Chondrocyte (in vitro differentiated cells): ENCODE data around the gene PLXDC2. TPM values are rescaled to one million over a fixed set of nuclear protein-coding genes. Genes with fewer than 3 reads are reported as not detected.
A peak's percentile ranks its signal among the peaks of the same experiment; 100 is the strongest.

Source experiments
- DNase-seq: peaks from one replicate; pipeline ENCODE4 v3.0.0; 2021; ENCODE audit warnings: mixed read lengths, low spot score
- H3K27ac Mint-ChIP-seq: one replicate; pipeline ENCODE4 v1.8.0; 2021; ENCODE audit warnings: mild to moderate bottlenecking, moderate library complexity, mixed read lengths; ENCODE audit not compliant: unreplicated experiment
- H3K27me3 Mint-ChIP-seq: 2 replicates; pipeline ENCODE4 v1.8.0; 2021; ENCODE audit warnings: low read depth, mixed read lengths
- H3K36me3 Mint-ChIP-seq: 2 replicates; pipeline ENCODE4 v1.8.0; 2021; ENCODE audit warnings: low read depth, mixed read lengths
- H3K4me1 Mint-ChIP-seq: 2 replicates; pipeline ENCODE4 v1.8.0; 2021; ENCODE audit warnings: low read depth, mild to moderate bottlenecking, mixed read lengths
- H3K4me3 Mint-ChIP-seq: one replicate; pipeline ENCODE4 v1.8.0; 2021; ENCODE audit warnings: mild to moderate bottlenecking, moderate library complexity, mixed read lengths; ENCODE audit not compliant: unreplicated experiment
- H3K9me3 Mint-ChIP-seq: 2 replicates; pipeline ENCODE4 v1.8.0; 2021; ENCODE audit warnings: low read depth, mixed read lengths
- CTCF ChIP-seq: fragments of 200-600 bp; sonication (generic); IDR thresholded peaks from 2 replicates; pipeline ENCODE4 v1.5.0; 2021; ENCODE audit warnings: antibody characterized with exemption, mild to moderate bottlenecking, moderate library complexity
- total RNA-seq: library from RNA; stranded (reverse); gene quantifications from 3 replicates; pipeline ENCODE4 v1.2.1, GENCODE V29; 2021

PLXDC2 gene
- total RNA-seq, 1 donor from 2014 or later = 88.5 TPM

DNA sequence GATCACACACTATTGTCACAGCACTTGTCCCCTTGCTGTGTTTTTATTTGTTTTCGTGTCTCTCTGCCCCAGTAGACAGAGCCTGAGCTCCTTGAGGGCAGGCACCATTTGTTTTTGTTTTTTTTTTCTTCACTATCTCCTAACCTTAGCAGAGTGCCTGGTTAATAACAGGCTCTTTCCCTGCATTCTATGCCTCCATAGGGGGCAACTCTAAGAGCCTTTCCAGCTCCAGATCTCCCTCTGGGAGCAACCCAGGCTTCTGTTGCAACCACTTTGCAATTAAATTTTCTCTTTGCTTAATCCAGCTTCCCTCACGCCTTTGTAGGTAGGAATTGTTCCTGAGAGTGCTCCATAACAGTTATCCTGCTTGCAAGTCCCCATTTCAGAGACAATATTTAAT is 148.4 kb downstream of the PLXDC2 start:
- H3K27me3 Mint-ChIP-seq = no peaks in the 10 kb centered on the region
- no peak overlapping the region for H3K4me3 Mint-ChIP-seq
- no peaks in the 10 kb centered on the region for H3K9me3 Mint-ChIP-seq
- no peak for TF ChIP-seq CTCF
- H3K36me3 Mint-ChIP-seq = no peaks in the 10 kb centered on the region
- no peak overlapping the region for H3K27ac Mint-ChIP-seq
- DNase-seq = no peak
- H3K4me1 Mint-ChIP-seq = peaks cover 43% of the 10 kb centered on the region

GRCh38 chr10:19966751-19967150 is 150.5 kb downstream of the PLXDC2 start:
- Mint-ChIP-seq H3K4me3 (peak overlapping the region; percentile 20), H3K9me3 (no peaks in the 10 kb centered on the region), H3K27me3 (no peaks in the 10 kb centered on the region), H3K36me3 (no peaks in the 10 kb centered on the region), H3K27ac (peak overlapping the region; percentile 75), H3K4me1 (peaks cover 54% of the 10 kb centered on the region)
- TF ChIP-seq CTCF = no peak
- no peak for DNase-seq

GRCh38 chr10:19967981-19968380 is 151.7 kb downstream of the PLXDC2 start:
- Mint-ChIP-seq H3K36me3 (no peaks in the 10 kb centered on the region), H3K4me1 (peaks cover 52% of the 10 kb centered on the region), H3K9me3 (no peaks in the 10 kb centered on the region), H3K27ac (no peak overlapping the region), H3K27me3 (no peaks in the 10 kb centered on the region), H3K4me3 (no peak overlapping the region)
- DNase-seq = no peak
- TF ChIP-seq CTCF = no peak

DNA sequence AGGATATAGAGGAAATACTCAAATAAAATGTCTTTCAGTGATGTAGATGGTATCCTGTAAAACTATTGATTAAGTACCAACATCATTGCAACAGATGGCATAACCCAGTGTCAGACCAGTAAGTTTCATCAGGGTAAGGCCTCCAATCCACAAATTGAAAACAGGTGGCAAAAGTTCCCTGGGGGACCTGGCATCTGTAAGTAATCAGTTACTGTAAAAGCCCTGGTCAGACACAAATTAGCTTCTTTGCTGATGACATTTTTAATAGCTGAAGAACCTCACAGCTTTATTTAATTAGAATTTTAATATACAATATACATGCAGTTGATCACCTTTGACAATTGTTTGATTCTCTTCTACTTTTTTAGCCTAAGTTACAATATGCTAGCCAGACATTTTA is 152.5 kb downstream of the PLXDC2 start:
- no peak for DNase-seq
- no peak for TF ChIP-seq CTCF
- H3K27me3 Mint-ChIP-seq = no peaks in the 10 kb centered on the region

DNA sequence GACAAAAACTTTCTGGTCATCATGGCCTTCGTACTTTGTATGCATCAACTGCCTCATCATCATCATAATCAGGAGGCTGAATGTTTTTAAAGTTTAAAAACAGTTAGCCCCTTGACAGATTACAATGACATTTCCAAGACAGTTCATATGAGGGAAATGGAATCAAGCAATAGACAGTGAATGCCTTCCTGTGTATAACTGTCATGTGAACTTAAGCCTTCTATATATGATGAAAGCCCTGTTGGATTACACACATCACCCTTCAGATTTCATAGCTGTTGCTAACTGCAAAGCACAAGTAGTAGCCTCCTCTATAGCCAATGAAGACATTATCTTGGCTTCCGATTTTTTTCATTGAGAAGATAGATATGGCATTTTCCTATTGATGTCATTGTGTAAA is 154.0 kb downstream of the PLXDC2 start:
- H3K27me3 Mint-ChIP-seq = no peaks in the 10 kb centered on the region
- H3K36me3 Mint-ChIP-seq = no peaks in the 10 kb centered on the region
- no peak for DNase-seq
- H3K4me3 Mint-ChIP-seq = no peak overlapping the region
- H3K27ac Mint-ChIP-seq = peak overlapping the region; percentile 80
- no peaks in the 10 kb centered on the region for H3K9me3 Mint-ChIP-seq
- no peak for TF ChIP-seq CTCF
- H3K4me1 Mint-ChIP-seq = peaks cover 46% of the 10 kb centered on the region

More for the DNA sequence above, 152.5 kb downstream of the PLXDC2 start:
- Mint-ChIP-seq H3K9me3 (no peaks in the 10 kb centered on the region), H3K4me1 (peaks cover 52% of the 10 kb centered on the region), H3K4me3 (no peak overlapping the region), H3K36me3 (no peaks in the 10 kb centered on the region), H3K27ac (no peak overlapping the region)
